WTC11 (cell line): ENCODE measurements around the gene C1orf232.

Experiments
- ATF3 ChIP-seq: sonication (generic); formaldehyde crosslinking; conservative IDR thresholded peaks from 2 replicates; pipeline ENCODE4 v1.8.1; 2022; ENCODE audit warnings: mild to moderate bottlenecking, missing genetic modification reagents
- CTCF ChIP-seq: fragments of 200-600 bp; IDR thresholded peaks from 2 replicates; pipeline ENCODE4 v1.8.0; 2022; ENCODE audit warnings: antibody characterized with exemption
- NFYB ChIP-seq: sonication (generic); formaldehyde crosslinking; conservative IDR thresholded peaks from 2 replicates; pipeline ENCODE4 v1.8.0; 2022; ENCODE audit warnings: low read depth, missing genetic modification reagents
- TCF7 ChIP-seq: sonication (generic); formaldehyde crosslinking; IDR thresholded peaks from 2 replicates; pipeline ENCODE4 v1.8.0; 2022; ENCODE audit warnings: mild to moderate bottlenecking, low read depth, missing genetic modification reagents, moderate library complexity
- ZNF263 ChIP-seq: sonication (generic); formaldehyde crosslinking; IDR thresholded peaks from 2 replicates; pipeline ENCODE4 v1.8.1; 2022; ENCODE audit warnings: low read depth, mild to moderate bottlenecking, moderate library complexity, missing genetic modification reagents

- TF ChIP-seq CTCF (no peak), ATF3 (no peak), NFYB (CRISPR knock-in tag) (no peak), ZNF263 (no peak), TCF7 (CRISPR knock-in tag) (no peak)
Observed at GRCh38 chr1:26168410-26169197, at the start of gene C1orf232.
